Measurements from ENCODE around the gene TMEM202. TPM values are rescaled to one million over a fixed set of nuclear protein-coding genes. Genes with fewer than 3 reads are reported as not detected.
"Not testable (repeated sequence)": the region's sequence is repeated elsewhere in the genome, so short reads cannot be mapped to it uniquely, and the experiment has no call there.

Gene TMEM202
- total and polyA plus RNA-seq, 2 donors (not counting 3 experiments of a cell fraction or from before 2014, with no cell fraction given), result not detected

DNA sequence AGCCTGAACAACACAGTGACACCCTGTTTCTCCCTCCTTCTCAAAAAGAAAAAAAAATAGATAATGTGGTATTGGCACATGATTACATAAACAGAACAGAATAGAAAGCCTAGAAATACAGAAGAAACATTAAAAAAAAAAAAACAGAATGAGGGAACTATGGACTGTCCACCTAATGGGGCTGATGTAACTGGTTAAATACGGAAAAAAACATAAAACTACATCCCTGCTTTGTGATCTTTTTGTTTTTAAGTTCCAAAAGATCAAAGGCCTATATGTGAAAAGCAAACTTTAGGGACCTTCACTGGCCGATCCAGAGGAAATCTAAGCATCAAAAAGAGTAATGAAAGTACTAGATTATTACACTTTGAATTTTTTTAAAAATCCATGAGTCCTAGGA is 17.2 kb downstream of the TMEM202 start:
- POLR2A ChIA-PET, result no interaction called here
- BruUV-seq (replicated peaks), result no TSS peak
- no peak overlapping the region for H2AFZ ChIP-seq (ENCODE audit: low read depth, low read length)
- no peak overlapping the region for H3K4me2 ChIP-seq (ENCODE audit: insufficient read depth, low read length)
- TF ChIP-seq, protein P1, sequence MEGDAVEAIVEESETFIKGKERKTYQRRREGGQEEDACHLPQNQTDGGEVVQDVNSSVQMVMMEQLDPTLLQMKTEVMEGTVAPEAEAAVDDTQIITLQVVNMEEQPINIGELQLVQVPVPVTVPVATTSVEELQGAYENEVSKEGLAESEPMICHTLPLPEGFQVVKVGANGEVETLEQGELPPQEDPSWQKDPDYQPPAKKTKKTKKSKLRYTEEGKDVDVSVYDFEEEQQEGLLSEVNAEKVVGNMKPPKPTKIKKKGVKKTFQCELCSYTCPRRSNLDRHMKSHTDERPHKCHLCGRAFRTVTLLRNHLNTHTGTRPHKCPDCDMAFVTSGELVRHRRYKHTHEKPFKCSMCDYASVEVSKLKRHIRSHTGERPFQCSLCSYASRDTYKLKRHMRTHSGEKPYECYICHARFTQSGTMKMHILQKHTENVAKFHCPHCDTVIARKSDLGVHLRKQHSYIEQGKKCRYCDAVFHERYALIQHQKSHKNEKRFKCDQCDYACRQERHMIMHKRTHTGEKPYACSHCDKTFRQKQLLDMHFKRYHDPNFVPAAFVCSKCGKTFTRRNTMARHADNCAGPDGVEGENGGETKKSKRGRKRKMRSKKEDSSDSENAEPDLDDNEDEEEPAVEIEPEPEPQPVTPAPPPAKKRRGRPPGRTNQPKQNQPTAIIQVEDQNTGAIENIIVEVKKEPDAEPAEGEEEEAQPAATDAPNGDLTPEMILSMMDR (IDR thresholded peaks at IDR 0.05; ENCODE audit: extremely low read depth in 1 of 2, insufficient read depth in 1 of 2, low read depth in 1 of 2, low read length in 2 of 2), result no peak
- TF ChIP-seq POLR2A (IDR thresholded peaks at IDR 0.05; ENCODE audit: low read depth, low read length) (no peak), GATA2 (IDR thresholded peaks at IDR 0.05; ENCODE audit: insufficient read depth, insufficient read length, low read depth, low read length) (no peak), EZH2 (IDR thresholded peaks at IDR 0.05; ENCODE audit: borderline replicate concordance, low read depth, low read length, severe bottlenecking) (no peak), POLR2AphosphoS5 (IDR thresholded peaks at IDR 0.05; ENCODE audit: insufficient read depth, low read depth, low read length) (no peak), JUN (IDR thresholded peaks at IDR 0.05; ENCODE audit: borderline replicate concordance, insufficient read depth, insufficient read length, low read depth) (no peak), FOS (IDR thresholded peaks at IDR 0.05; ENCODE audit: borderline replicate concordance, insufficient read depth, low read length) (no peak)
- TF ChIP-seq, protein P2, sequence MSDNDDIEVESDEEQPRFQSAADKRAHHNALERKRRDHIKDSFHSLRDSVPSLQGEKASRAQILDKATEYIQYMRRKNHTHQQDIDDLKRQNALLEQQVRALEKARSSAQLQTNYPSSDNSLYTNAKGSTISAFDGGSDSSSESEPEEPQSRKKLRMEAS (IDR thresholded peaks at IDR 0.05; ENCODE audit: insufficient read depth, insufficient read length), result no peak
- no peak overlapping the region for H3K9ac ChIP-seq (replicated peaks; ENCODE audit: extremely low read depth, insufficient read depth, low read length)
- no peak for FAIRE-seq
- H3K4me3 ChIP-seq (replicated peaks in 1 of 3; ENCODE audit: insufficient read depth in 1 of 3, low read depth in 1 of 3, low read length in 3 of 3), result no peak overlapping the region
- intact Hi-C loops (cut with micrococcal nuclease), result no loop called here
- H3K9me1 ChIP-seq (replicated peaks; ENCODE audit: control insufficient read depth, extremely low read depth, insufficient read depth, low read length), result no peaks in the 10 kb centered on the region
- H4K20me1 ChIP-seq (replicated peaks; ENCODE audit: control insufficient read depth, extremely low read depth, insufficient read depth, low read length), result no peaks in the 10 kb centered on the region
- no peak for DNase-seq (ENCODE audit: low read depth, low spot score)
- no peaks in the 10 kb centered on the region for H3K79me2 ChIP-seq (ENCODE audit: control insufficient read depth, insufficient read depth, low read length)
- dilution Hi-C loops (cut with MboI; ENCODE audit: extremely low pct_ligation_motif_present, low sequenced_read_pairs), result no loop called here
- H3K9me3 ChIP-seq (replicated peaks; ENCODE audit: control insufficient read depth, insufficient read depth, low read length), result no peaks in the 10 kb centered on the region
- H3K36me3 ChIP-seq (ENCODE audit: control insufficient read depth in 2 of 2, extremely low read depth in 1 of 2, insufficient read depth in 2 of 2, low read length in 2 of 2), result no peaks in the 10 kb centered on the region
- CTCF ChIA-PET, result no interaction called here
- H3K27me3 ChIP-seq (ENCODE audit: control insufficient read depth in 2 of 2, insufficient read depth in 2 of 2, low read length in 2 of 2), result peaks cover 0 to 4% of the 10 kb centered on the region in 2 experiments
- H3K4me1 ChIP-seq (ENCODE audit: control insufficient read depth, extremely low read depth, insufficient read depth, low read length), result no peaks in the 10 kb centered on the region
- H3K27ac ChIP-seq (ENCODE audit: insufficient read depth, low read depth, low read length), result no peak overlapping the region

DNA sequence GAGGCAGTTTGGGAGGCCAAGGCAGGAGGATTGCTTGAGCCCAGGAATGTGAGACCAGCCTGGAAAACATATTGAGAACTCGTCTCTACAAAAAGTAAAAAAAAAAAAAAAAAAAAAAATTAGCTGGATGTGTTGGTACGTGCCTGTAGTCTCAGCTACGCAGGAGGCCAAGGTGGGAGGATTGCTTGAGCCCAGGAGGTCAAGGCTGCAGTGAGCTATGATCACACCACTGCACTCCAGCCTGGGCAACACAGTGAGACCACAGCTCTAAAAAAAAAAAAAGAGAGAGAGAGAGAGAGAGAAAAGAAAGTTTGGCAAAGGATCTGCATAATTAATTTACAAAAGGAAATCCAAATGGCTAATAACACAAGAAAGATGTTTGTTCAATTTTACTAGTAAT is 21.7 kb downstream of the TMEM202 start:
- ChIA-PET POLR2A (interaction anchor here (0.6 kb wide), 1 partner anchor 9 kb away, joined by 3 read pairs; no protein-coding TSS in a partner anchor), CTCF (interaction anchor here (0.6 kb wide), 1 partner anchor 13 kb away, joined by 3 read pairs; no protein-coding TSS in a partner anchor)
- H3K9me1 ChIP-seq (replicated peaks; ENCODE audit: control insufficient read depth, extremely low read depth, insufficient read depth, low read length); H2AFZ ChIP-seq (ENCODE audit: low read depth, low read length); intact Hi-C loops (cut with micrococcal nuclease); dilution Hi-C loops (cut with MboI; ENCODE audit: extremely low pct_ligation_motif_present, low sequenced_read_pairs); H3K36me3 ChIP-seq (ENCODE audit: control insufficient read depth in 2 of 2, extremely low read depth in 1 of 2, insufficient read depth in 2 of 2, low read length in 2 of 2); H3K9me3 ChIP-seq (replicated peaks; ENCODE audit: control insufficient read depth, insufficient read depth, low read length); H3K9ac ChIP-seq (replicated peaks; ENCODE audit: extremely low read depth, insufficient read depth, low read length); FAIRE-seq; H4K20me1 ChIP-seq (replicated peaks; ENCODE audit: control insufficient read depth, extremely low read depth, insufficient read depth, low read length); H3K4me2 ChIP-seq (ENCODE audit: insufficient read depth, low read length); H3K27me3 ChIP-seq (ENCODE audit: control insufficient read depth in 2 of 2, insufficient read depth in 2 of 2, low read length in 2 of 2); H3K79me2 ChIP-seq (ENCODE audit: control insufficient read depth, insufficient read depth, low read length); H3K27ac ChIP-seq (ENCODE audit: insufficient read depth, low read depth, low read length); DNase-seq (ENCODE audit: low read depth, low spot score); H3K4me3 ChIP-seq (replicated peaks in 1 of 3; ENCODE audit: insufficient read depth in 1 of 3, low read depth in 1 of 3, low read length in 3 of 3); BruUV-seq (replicated peaks); H3K4me1 ChIP-seq (ENCODE audit: control insufficient read depth, extremely low read depth, insufficient read depth, low read length): not testable (repeated sequence)
